Measurements from ENCODE around the gene WIPF1. TPM values are rescaled to one million over a fixed set of nuclear protein-coding genes. Genes with fewer than 3 reads are reported as not detected.

WIPF1 gene
- total RNA-seq, 4 donors from 2014 or later = 4.8 to 21.8 (median 7.3) TPM

- H3K36me3 ChIP-seq = no peaks in the 10 kb centered on the region
- TF ChIP-seq POLR2A (IDR thresholded peaks at IDR 0.05) (no peak), CTCF (IDR thresholded peaks at IDR 0.05) (no peak), EP300 (IDR thresholded peaks at IDR 0.05) (no peak), POLR2AphosphoS5 (IDR thresholded peaks at IDR 0.05) (no peak)
- no peak for DNase-seq (ENCODE audit: low spot score in 2 of 2)
- WGBS = 0% methylated on average over 1 of the region's 1 CpG
- no peaks in the 10 kb centered on the region for H3K27me3 ChIP-seq
- no peak overlapping the region for H3K27ac ChIP-seq
- H3K4me1 ChIP-seq = peaks cover 63% of the 10 kb centered on the region
- no peak overlapping the region for H3K4me3 ChIP-seq
- no peaks in the 10 kb centered on the region for H3K9me3 ChIP-seq
Observed at GRCh38 chr2:174612970-174613369, 15.4 kb upstream of the WIPF1 start.

- Histone ChIP-seq H3K27ac (no peak overlapping the region), H3K4me3 (no peak overlapping the region), H3K27me3 (no peaks in the 10 kb centered on the region), H3K4me1 (peaks cover 61% of the 10 kb centered on the region), H3K36me3 (no peaks in the 10 kb centered on the region), H3K9me3 (no peaks in the 10 kb centered on the region)
- DNase-seq (ENCODE audit: low spot score in 2 of 2) = no peak
- WGBS = 91% methylated on average over 3 of the region's 3 CpGs
- TF ChIP-seq CTCF (IDR thresholded peaks at IDR 0.05) = no peak
- no peak for TF ChIP-seq POLR2A (IDR thresholded peaks at IDR 0.05)
- no peak for TF ChIP-seq EP300 (IDR thresholded peaks at IDR 0.05)
- TF ChIP-seq POLR2AphosphoS5 (IDR thresholded peaks at IDR 0.05) = no peak
Observed at GRCh38 chr2:174611854-174612253, 14.2 kb upstream of the WIPF1 start.

- no peak for DNase-seq (ENCODE audit: low spot score in 2 of 2)
- H3K4me1 ChIP-seq = peaks cover 52% of the 10 kb centered on the region
- H3K36me3 ChIP-seq = no peaks in the 10 kb centered on the region
- no peak for TF ChIP-seq EP300 (IDR thresholded peaks at IDR 0.05)
- no peak overlapping the region for H3K27ac ChIP-seq
- no peaks in the 10 kb centered on the region for H3K27me3 ChIP-seq
- H3K9me3 ChIP-seq = no peaks in the 10 kb centered on the region
- no peak overlapping the region for H3K4me3 ChIP-seq
- 85% methylated on average over 4 of the region's 4 CpGs for WGBS
Observed at GRCh38 chr2:174611006-174611405, 13.4 kb upstream of the WIPF1 start.

GRCh38 chr2:174610243-174610995 is 12.8 kb upstream of the WIPF1 start:
- Histone ChIP-seq H3K27me3 (no peaks in the 10 kb centered on the region), H3K9me3 (no peaks in the 10 kb centered on the region), H3K4me3 (no peak overlapping the region), H3K27ac (no peak overlapping the region), H3K4me1 (peaks cover 47% of the 10 kb centered on the region), H3K36me3 (no peaks in the 10 kb centered on the region)
- TF ChIP-seq POLR2AphosphoS5 (IDR thresholded peaks at IDR 0.05) (no peak), POLR2A (IDR thresholded peaks at IDR 0.05) (no peak), EP300 (IDR thresholded peaks at IDR 0.05) (no peak), CTCF (IDR thresholded peaks at IDR 0.05) (no peak)
- WGBS = 65% methylated on average over 7 of the region's 7 CpGs
- no peak for DNase-seq (ENCODE audit: low spot score in 2 of 2)

- 95% methylated on average over 4 of the region's 4 CpGs for WGBS
- Histone ChIP-seq H3K27me3 (no peaks in the 10 kb centered on the region), H3K4me3 (no peak overlapping the region), H3K9me3 (no peaks in the 10 kb centered on the region), H3K36me3 (no peaks in the 10 kb centered on the region), H3K4me1 (peaks cover 36% of the 10 kb centered on the region), H3K27ac (no peak overlapping the region)
- TF ChIP-seq EP300 (IDR thresholded peaks at IDR 0.05) (no peak), CTCF (IDR thresholded peaks at IDR 0.05) (no peak), POLR2AphosphoS5 (IDR thresholded peaks at IDR 0.05) (no peak), POLR2A (IDR thresholded peaks at IDR 0.05) (no peak)
- no peak for DNase-seq (ENCODE audit: low spot score in 2 of 2)
Observed at GRCh38 chr2:174609261-174609660, 11.7 kb upstream of the WIPF1 start.

GRCh38 chr2:174608866-174609214 is 11.2 kb upstream of the WIPF1 start:
- Histone ChIP-seq H3K4me1 (peaks cover 34% of the 10 kb centered on the region), H3K27ac (no peak overlapping the region), H3K9me3 (no peaks in the 10 kb centered on the region), H3K4me3 (no peak overlapping the region), H3K36me3 (no peaks in the 10 kb centered on the region), H3K27me3 (no peaks in the 10 kb centered on the region)
- no peak for TF ChIP-seq CTCF (IDR thresholded peaks at IDR 0.05)
- TF ChIP-seq EP300 (IDR thresholded peaks at IDR 0.05) = no peak
- no peak for TF ChIP-seq POLR2AphosphoS5 (IDR thresholded peaks at IDR 0.05)
- no peak for TF ChIP-seq POLR2A (IDR thresholded peaks at IDR 0.05)
- no peak for DNase-seq (ENCODE audit: low spot score in 2 of 2)
